NCI-H187 treated with DMSO at 0.1 percent for 48 hours (cell line): ENCODE results near the gene TACO1.

Experiments used
- DNase-seq: peaks from one replicate; lab custom pipeline; 2025; lab: John Stamatoyannopoulos, UW

The TACO1 gene

DNA sequence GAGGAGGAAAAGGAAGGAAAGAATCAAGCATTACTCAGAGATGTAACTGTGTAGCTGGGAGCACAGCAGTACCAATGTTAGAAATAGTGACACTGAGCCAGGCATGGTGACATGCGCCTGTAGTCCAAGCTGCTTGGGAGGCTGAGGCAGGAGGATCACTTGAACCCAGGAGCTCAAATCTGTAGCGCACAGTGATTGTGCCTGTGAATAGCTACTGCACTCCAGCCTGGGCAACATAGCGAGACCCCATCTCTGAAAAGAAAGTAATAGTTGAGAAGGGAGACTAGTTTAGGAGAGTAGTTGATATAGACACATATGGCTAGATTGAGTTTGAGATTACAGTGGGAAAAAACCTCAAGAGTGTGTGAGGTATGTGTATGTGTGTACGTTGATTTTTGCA, 39.3 kb downstream of the TACO1 start:
- no peak for DNase-seq

DNA sequence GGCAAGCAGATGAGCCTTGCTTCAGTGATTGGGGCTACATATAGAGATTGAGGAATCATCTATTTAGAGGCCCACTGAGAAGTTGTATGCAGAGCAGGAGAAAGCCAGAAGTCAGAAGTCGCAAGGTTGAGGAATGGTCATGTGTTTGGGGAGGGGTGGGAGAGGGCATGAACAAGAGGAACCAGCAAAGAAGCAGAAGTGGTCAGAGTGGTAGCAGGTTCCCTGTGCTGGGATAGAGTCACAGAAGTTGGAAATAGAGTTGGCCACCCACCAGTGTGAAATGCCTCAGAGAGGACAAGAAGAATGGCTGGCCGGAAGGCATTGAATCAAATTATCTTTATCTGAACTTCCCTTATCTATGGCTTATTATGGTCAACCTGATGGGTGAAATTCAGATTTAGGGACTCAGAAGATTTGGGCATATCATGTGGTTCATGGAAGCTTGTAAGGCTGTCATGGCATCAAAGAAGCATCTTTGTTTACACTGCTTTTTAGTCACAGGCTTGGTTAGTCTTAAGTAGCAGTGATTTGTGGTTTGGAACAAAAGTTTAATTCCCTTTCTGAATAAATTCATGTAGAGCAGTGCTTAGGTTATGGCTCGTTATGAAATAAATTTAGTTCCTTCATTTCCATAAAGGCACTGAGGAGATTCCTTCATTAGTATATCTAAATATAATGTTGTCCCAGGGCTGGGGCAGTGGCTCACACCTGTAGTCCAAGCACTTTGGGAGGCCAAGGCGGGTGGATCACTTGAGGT, 41.2 kb downstream of the TACO1 start:
- no peak for DNase-seq

DNA sequence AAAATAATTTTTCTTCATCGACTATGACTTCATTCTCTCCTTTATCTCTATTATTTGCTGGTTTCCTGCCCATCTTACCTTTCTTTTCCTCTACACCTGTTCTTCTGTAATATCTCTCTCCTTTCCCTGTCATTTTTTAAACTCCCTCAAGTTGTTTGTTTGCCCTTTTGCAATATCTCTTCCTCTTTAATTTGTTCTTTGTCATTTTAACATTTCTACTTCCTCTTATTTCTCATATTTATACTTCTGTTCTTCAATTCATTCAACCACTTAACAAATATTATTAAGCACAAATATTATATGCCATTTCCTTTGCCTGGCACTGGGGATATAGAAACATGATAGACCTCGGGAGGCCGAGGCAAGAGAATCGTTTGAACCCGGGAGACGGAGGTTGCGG, 44.2 kb downstream of the TACO1 start:
- DNase-seq = no peak

DNA sequence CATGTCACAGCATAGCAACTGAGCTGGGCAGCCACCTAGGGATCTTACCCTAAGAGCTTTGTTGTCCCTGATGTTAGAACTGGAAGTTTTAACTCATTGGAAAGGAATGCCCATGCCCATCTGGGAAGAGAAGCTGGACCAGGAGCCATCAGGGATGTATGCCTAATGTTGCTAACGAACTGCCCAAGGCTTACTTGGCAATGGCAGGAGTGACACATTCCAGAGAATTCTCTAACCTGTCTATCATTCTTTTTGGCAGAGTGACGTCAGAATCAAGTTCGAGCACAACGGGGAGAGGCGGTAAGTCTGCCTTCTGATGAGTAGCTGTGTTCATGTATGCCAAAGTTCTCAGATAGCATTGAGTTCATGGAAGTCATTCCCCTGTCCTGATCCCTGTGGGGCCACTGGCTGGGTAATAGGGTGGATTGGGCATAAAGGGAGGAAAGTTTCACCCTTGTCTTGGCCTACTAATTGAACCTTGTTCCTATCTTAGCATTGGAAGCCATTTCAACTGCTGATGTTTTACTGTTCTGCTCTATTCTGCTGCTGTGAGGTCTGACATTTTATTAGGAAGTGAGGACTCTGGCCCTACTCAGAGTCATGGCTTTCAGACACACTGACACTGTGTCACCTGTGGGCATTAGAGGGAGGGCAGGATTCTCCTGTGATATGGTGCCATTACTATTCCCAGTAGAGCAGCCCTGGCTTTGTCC, 45.2 kb downstream of the TACO1 start:
- no peak for DNase-seq

DNA sequence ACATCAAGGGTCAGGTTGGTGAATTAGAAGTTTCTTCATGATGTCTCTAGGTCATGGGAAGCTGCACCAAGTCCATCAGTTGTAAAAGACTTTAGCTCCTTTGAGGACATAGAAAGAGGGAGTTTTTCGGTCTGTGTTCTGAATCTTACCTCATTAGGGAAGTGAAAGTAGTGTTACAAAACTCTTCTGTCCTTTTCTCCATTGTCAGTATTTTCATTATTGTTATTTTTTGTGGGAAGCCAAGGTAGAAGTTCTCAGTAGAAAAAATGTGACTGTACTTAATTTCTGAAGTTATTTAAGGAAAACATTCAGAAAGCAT, 45.8 kb downstream of the TACO1 start:
- DNase-seq = no peak

DNA sequence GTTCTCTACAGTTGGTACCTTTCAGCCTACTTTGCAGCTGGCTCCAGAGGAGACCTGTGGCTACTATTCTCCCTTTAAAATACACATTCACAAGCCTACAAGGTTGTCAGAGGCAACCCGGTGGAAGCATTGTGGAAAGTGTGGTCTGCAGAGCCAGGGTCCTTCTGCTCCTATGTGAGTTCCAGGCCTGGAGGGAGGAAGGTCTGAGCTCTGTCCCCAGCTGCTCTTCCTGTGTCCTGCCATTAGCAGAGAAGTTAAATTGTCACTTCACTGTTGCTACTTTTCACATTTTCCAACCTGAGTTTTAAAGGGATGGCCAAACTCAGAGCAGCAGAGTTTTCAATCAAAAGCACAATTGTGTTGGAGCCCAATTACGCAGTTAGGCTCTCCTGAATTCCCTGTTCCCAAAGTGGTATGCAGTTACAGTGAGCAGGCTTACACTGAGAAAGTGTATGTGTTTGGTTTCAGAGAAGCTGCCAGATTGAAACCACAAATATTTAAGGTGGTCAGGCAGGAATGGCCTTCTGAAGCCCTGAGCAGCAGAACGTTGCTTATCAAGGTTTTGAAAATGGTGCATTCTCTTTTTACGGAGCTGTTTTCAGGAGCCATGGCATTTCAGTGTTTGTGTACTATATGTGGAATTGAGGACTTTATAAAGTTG, 46.5 kb downstream of the TACO1 start:
- no peak for DNase-seq

DNA sequence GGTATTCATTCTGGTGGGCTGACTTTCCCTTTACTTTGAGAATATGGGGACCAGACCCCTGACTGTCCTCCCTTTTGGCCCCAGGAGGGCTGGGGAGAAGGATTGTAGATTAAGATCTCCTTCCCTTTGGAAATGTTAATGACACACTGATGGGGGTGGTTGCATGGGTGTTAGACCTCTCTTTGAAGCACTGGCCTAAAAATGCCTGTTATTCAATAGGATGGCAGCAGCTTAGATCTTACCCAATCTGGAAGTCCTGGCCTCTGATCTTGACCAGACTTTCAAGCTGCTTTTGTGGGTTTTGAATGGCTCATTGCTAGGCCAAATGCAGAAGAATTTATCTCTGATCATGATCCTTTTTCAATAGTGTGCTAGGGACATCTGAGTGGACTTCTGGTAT, 47.2 kb downstream of the TACO1 start:
- DNase-seq = no peak

DNA sequence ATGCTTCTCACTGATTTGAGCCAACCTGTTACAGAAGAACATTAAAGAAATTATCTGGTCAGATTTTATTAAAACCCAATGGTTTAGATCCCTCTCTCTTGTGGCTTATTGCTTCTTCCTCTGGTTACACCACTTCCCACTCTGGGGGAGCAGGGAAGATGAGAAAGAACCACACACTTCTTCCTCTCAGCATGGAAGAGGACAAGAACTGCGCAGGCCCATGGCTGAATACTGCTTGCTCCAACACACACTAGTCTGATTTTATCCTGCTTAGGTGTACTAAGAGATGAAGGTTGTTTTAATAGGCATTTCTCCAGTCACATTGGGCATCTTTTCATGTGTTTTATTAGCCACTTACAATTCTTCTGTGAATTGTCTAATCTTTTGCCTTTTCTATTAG, 49.1 kb downstream of the TACO1 start:
- no peak for DNase-seq

DNA sequence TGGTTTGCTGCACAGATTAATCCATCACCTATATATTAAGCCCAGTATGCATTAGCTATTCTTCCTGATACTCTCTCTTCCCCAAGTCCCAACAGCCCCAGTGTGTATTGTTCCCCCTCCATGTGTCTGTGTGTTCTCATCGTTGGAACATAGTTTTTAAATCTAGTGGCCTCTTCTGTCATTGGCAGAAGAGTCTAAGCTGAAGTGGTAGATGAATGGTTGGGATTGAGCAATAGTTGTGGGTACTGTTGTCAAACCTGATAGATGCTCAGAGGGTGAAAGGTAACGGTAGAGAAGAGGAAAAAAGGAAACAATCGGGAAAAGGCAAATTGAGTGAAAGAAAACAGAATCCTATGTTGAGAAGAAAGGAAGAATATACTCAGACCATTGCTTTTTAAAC, 51.4 kb downstream of the TACO1 start:
- DNase-seq = no peak

DNA sequence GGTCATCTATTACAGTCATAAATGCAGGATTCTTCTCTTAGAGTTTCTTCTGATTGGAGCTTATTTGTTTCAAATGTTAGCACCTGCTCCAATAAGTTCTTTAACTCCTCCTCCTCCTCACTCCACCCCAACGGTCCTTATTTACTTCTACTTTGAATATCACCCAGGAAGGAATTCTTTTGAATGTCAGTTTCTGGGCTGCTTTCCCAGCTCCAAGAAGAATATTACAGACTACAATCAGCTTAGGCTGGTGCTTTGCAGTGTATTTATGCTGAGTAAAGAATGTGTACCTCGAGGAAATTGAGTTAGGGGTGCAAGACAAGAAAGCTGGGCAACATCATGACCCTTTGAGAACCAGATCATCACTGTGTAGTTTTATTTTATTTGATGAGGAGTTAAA, 52.4 kb downstream of the TACO1 start:
- no peak for DNase-seq

DNA sequence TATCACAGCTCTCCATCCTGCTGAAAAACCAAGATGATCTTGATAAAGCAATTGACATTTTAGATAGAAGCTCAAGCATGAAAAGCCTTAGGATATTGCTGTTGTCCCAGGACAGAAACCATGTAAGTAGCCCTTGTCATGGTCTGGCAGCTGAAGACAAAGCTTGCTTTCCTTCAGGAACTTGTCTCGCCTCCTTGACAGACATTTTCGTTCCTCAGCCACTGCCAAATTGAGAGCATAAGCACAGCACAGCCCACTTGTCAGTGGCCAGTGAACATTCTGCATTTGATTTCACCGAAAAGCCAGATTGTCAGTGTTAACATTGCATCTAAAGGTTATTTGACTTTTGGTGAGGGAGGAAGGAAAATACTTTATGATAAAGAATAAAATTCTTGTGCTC, 57.1 kb downstream of the TACO1 start:
- DNase-seq = no peak
